K562 (cell line): ENCODE results near the gene ZSCAN22. TPM values are rescaled to one million over a fixed set of nuclear protein-coding genes. Genes with fewer than 3 reads are reported as not detected.
A peak's percentile ranks its signal among the peaks of the same experiment; 100 is the strongest.

Experiments used
- ATAC-seq: fragments of 200-7000 bp; cut with Tn5 transposase; 3 replicates; pipeline ENCODE4 v1.9.1; 2020; ENCODE audit warnings: moderate library complexity
- BruUV-seq: library from RNA; stranded (reverse); fragments of 400-500 nt; replicated peaks from 2 replicates; lab custom pipeline; 2021; lab: Mats Ljungman, UMichigan
- CTCF ChIA-PET: fragments of 300-600 bp; formaldehyde crosslinking; extraction: SDS; loops from one replicate; lab custom pipeline; 2021; ENCODE audit warnings: low intra/inter-chr PET ratio; lab: Yijun Ruan, JAX
- POLR2A ChIA-PET: fragments of 300-600, 350-650 bp; sonication (Branson Sonifier 250); formaldehyde crosslinking; extraction: SDS; loops from one replicate; lab custom pipeline; 2021; ENCODE audit warnings: antibody characterized with exemption, inconsistent platforms; lab: Yijun Ruan, JAX
- DNase-seq, 4 experiments: peaks; one replicate each; pipeline versions ENCODE4 v3.0.0 to v3.0.0-alpha.2; 2011 to 2018; ENCODE audit warnings: low spot score in 3 of 4, mixed read lengths in 3 of 4; ENCODE audit errors: extremely low read depth in 1 of 4
- FAIRE-seq: peaks from 2 replicates; lab custom pipeline; 2011; peaks lifted over from hg19 to GRCh38; lab: Jason Lieb, UNC
- H2AFZ ChIP-seq: 2 replicates; pipeline ENCODE4 v1.6.0; 2011; ENCODE audit warnings: low read depth, low read length, control low read depth, inconsistent platforms
- H3K27ac ChIP-seq: fragments of 200-600 bp; 3 replicates; pipeline ENCODE4 v1.8.0; 2011; ENCODE audit warnings: low read depth, mild to moderate bottlenecking, control low read depth, inconsistent platforms, low read length, moderate library complexity, mixed read lengths; ENCODE audit errors: extremely low read depth
- H3K27me3 ChIP-seq, 2 experiments: fragments of 300-600 bp in 1 of 2; 2 replicates in 1 of 2; 3 replicates in 1 of 2; pipeline versions ENCODE4 v1.6.0 to v1.8.0; 2011; ENCODE audit warnings: inconsistent platforms in 2 of 2, low read length in 2 of 2, mild to moderate bottlenecking in 1 of 2, mixed read lengths in 1 of 2, moderate library complexity in 1 of 2; ENCODE audit not compliant: control insufficient read depth in 2 of 2, insufficient read depth in 2 of 2
- H3K36me3 ChIP-seq: fragments of 300-600 bp; 3 replicates; pipeline ENCODE4 v1.8.0; 2011; ENCODE audit warnings: mild to moderate bottlenecking, low read length, inconsistent platforms; ENCODE audit not compliant: control insufficient read depth, insufficient read depth
- H3K4me1 ChIP-seq, 2 experiments: fragments of 200-600 bp in 1 of 2; replicated peaks in 1 of 2; 2 replicates in 1 of 2; 3 replicates in 1 of 2; pipeline versions ENCODE4 v1.5.1 to v1.8.0; 2011; ENCODE audit warnings: inconsistent platforms in 2 of 2, low read length in 2 of 2, mild to moderate bottlenecking in 1 of 2, mixed read lengths in 1 of 2, moderate library complexity in 1 of 2; ENCODE audit not compliant: control insufficient read depth in 2 of 2, insufficient read depth in 2 of 2
- H3K4me2 ChIP-seq: 2 replicates; pipeline ENCODE4 v1.6.1; 2011; ENCODE audit warnings: low read length, control low read depth, inconsistent platforms, mixed read lengths; ENCODE audit not compliant: insufficient read depth
- H3K4me3 ChIP-seq: fragments of 200-600 bp; sonication (generic), shearing (Covaris generic); 2 replicates; pipeline ENCODE4 v1.5.1; 2016; ENCODE audit warnings: control low read depth, inconsistent platforms
- H3K79me2 ChIP-seq: fragments of 200-600 bp; 3 replicates; pipeline ENCODE4 v1.8.0; 2011; ENCODE audit warnings: low read length, inconsistent platforms; ENCODE audit not compliant: control insufficient read depth, insufficient read depth
- H3K9ac ChIP-seq, 2 experiments: 2 replicates each; pipeline versions ENCODE4 v1.6.0 to v1.6.1; 2011; ENCODE audit warnings: low read depth in 2 of 2, low read length in 2 of 2, control low read depth in 1 of 2, inconsistent platforms in 1 of 2, mild to moderate bottlenecking in 1 of 2, mixed read lengths in 1 of 2; ENCODE audit not compliant: insufficient read depth in 1 of 2
- H3K9me1 ChIP-seq: one replicate; pipeline ENCODE4 v1.6.0; 2011; ENCODE audit warnings: inconsistent platforms, mild to moderate bottlenecking, low read length, moderate library complexity; ENCODE audit not compliant: control insufficient read depth, insufficient read depth
- H3K9me3 ChIP-seq: replicated peaks from 2 replicates; pipeline ENCODE4 v1.5.1; 2011; ENCODE audit warnings: low read depth, low read length, inconsistent platforms; ENCODE audit not compliant: control insufficient read depth, insufficient read depth
- H4K20me1 ChIP-seq: replicated peaks from 2 replicates; pipeline ENCODE4 v1.6.1; 2011; ENCODE audit warnings: low read length, inconsistent platforms, mixed read lengths; ENCODE audit not compliant: control insufficient read depth, insufficient read depth
- CBX1 ChIP-seq: sonication (generic); IDR thresholded peaks from 2 replicates; pipeline ENCODE4 v1.6.1; 2016; ENCODE audit warnings: antibody characterized with exemption, low read depth, mild to moderate bottlenecking
- CHCHD3 ChIP-seq: fragments of 250-450 bp; sonication (Bioruptor Pico); IDR thresholded peaks from 2 replicates; pipeline ENCODE4 v2.1.2; 2022; ENCODE audit warnings: mild to moderate bottlenecking
- CXXC5 ChIP-seq: fragments of 250-450 bp; sonication (Bioruptor Pico); IDR thresholded peaks from 2 replicates; pipeline ENCODE4 v1.8.0; 2022; ENCODE audit warnings: inconsistent platforms, mild to moderate bottlenecking, moderate library complexity
- DPF2 ChIP-seq: fragments of 450-650 bp; IDR thresholded peaks from 2 replicates; pipeline ENCODE4 v1.6.1; 2016
- ETS2 ChIP-seq: IDR thresholded peaks from 2 replicates; pipeline ENCODE4 v1.6.1; 2016; ENCODE audit warnings: borderline replicate concordance, missing genetic modification characterization, mild to moderate bottlenecking, moderate library complexity, missing compliant biosample characterization; ENCODE audit not compliant: poor library complexity, severe bottlenecking
- HMBOX1 ChIP-seq: sonication (generic); IDR thresholded peaks from 2 replicates; pipeline ENCODE4 v1.6.1; 2016
- IRF1 ChIP-seq: sonication (generic); formaldehyde crosslinking; IDR thresholded peaks from 2 replicates; pipeline ENCODE4 v1.8.0; 2022; ENCODE audit warnings: missing genetic modification reagents, mild to moderate bottlenecking, borderline replicate concordance
- KAT2B ChIP-seq: IDR thresholded peaks from one replicate; pipeline ENCODE4 v1.6.1; 2012; ENCODE audit warnings: low read depth, mild to moderate bottlenecking, control low read depth, inconsistent platforms, low read length, moderate library complexity
- KAT8 ChIP-seq: fragments of 450-650 bp; IDR thresholded peaks from 2 replicates; pipeline ENCODE4 v1.6.1; 2016; ENCODE audit warnings: low read depth, mild to moderate bottlenecking
- KHSRP ChIP-seq: fragments of 450-650 bp; IDR thresholded peaks from 2 replicates; pipeline ENCODE4 v1.6.1; 2017
- RAD51 ChIP-seq: fragments of 450-650 bp; IDR thresholded peaks from 2 replicates; pipeline ENCODE4 v1.7.1; 2016; ENCODE audit warnings: low read depth, mild to moderate bottlenecking, borderline replicate concordance
- TFAP4 ChIP-seq: sonication (generic); formaldehyde crosslinking; IDR thresholded peaks from 2 replicates; pipeline ENCODE4 v1.8.0; 2022; ENCODE audit warnings: missing genetic modification reagents, mild to moderate bottlenecking, moderate library complexity, borderline replicate concordance
- ZFP36 ChIP-seq: fragments of 150-350 bp; IDR thresholded peaks from 2 replicates; pipeline ENCODE4 v1.6.1; 2018; ENCODE audit warnings: low read length, low read depth; ENCODE audit not compliant: partially characterized antibody
- ZNF668 ChIP-seq: fragments of 250-450 bp; sonication (Bioruptor Pico); IDR thresholded peaks from 2 replicates; pipeline ENCODE4 v1.8.0; 2022; ENCODE audit warnings: mild to moderate bottlenecking, inconsistent platforms
- ZNF740 ChIP-seq, 3 experiments: fragments of 200-800 bp in 1 of 3; sonication (Bioruptor generic) in 1 of 3; sonication (generic) in 1 of 3; formaldehyde crosslinking in 1 of 3; IDR thresholded peaks; 2 replicates each; pipeline versions ENCODE4 v1.6.1 to v1.8.0; 2016 to 2022; ENCODE audit warnings: mild to moderate bottlenecking in 2 of 3, missing compliant biosample characterization in 2 of 3, missing genetic modification characterization in 2 of 3, missing genetic modification reagents in 1 of 3
- WGBS: fragments of 100-300 bp; shearing (Covaris generic); methylation state at CpG from one replicate; pipeline ENCODE4 v1.1.6; 2016; ENCODE audit warnings: low coverage, mixed read lengths; ENCODE audit not compliant: insufficient coverage; ENCODE audit errors: missing lambda C conversion rate; 5-methylcytosine and 5-hydroxymethylcytosine counted together
- in situ Hi-C: fragments of 300-500 bp; cut with MboI; formaldehyde crosslinking; loops from 4 replicates; pipeline ENCODE4 v1.15.0; 2018; ENCODE audit warnings: inconsistent platforms, mixed read lengths
- intact Hi-C: fragments of 100-400 bp; cut with micrococcal nuclease; formaldehyde crosslinking; loops from 2 replicates; pipeline ENCODE4 v1.14.2; 2022
- polyA plus RNA-seq, 8 experiments: library from polyadenylated mRNA; depleted of rRNA in 4 of 8; stranded (reverse) in 5 of 8; unstranded in 3 of 8; fragments of >200 nt; fragmentation: Nextera tagmentation in 2 of 8; fragmentation: Illumina TruSeq in 1 of 8; extraction: Ambion mirVana in 2 of 8; extraction: Trizol in 1 of 8; gene quantifications; 2 replicates each; pipeline versions ENCODE4 v1.2.1 to v1.2.3, GENCODE V29; 2011 to 2014; ENCODE audit warnings: inconsistent platforms in 1 of 8, missing spikeins in 1 of 8
- total RNA-seq, 7 experiments: library from RNA; depleted of rRNA in 6 of 7; stranded (reverse); fragments of >200 nt in 6 of 7; fragmentation: Illumina TruSeq in 2 of 7; extraction: Trizol in 2 of 7; gene quantifications; 2 replicates each; pipeline versions ENCODE4 v1.2.1 to v1.2.3, GENCODE V29; 2011 to 2021; ENCODE audit warnings: low replicate concordance in 1 of 7

ZSCAN22 gene
- total and polyA plus RNA-seq, 9 of the 15 experiments (the other 6 are each of a cell fraction or from before 2014, with no cell fraction given): 0.98 to 5.3 (median 3.0) TPM

- POLR2A ChIA-PET: interaction anchor here (0.6 to 1.8 kb wide), 3 partner anchors 18 to 138 kb away, joined by 3 to 13 read pairs (median 4); partner anchors contain the start of gene ZNF497
- ATAC-seq: peak; percentile 93
- TF ChIP-seq TFAP4 (CRISPR knock-in tag): peak; percentile 76; the same call in 1 of the 2 replicates
- peak; percentile 53; the same call in 1 of the 2 replicates for TF ChIP-seq CHCHD3 (CRISPR knock-in tag)
- no peak for TF ChIP-seq KAT2B
- no peak for TF ChIP-seq KAT8
- TF ChIP-seq ZFP36: no peak
- no peak for TF ChIP-seq RAD51
- TF ChIP-seq ETS2 (tag): peak; percentile 55
- no peak; the same call in 1 of the 2 replicates for TF ChIP-seq DPF2
- no peak for TF ChIP-seq ZNF668 (CRISPR knock-in tag)
- no peak for TF ChIP-seq KHSRP
- peak; percentile 98 for TF ChIP-seq CXXC5 (CRISPR knock-in tag)
- no peak for TF ChIP-seq IRF1 (CRISPR knock-in tag)
- TF ChIP-seq HMBOX1: no peak
- no peak for TF ChIP-seq ZNF740 (CRISPR knock-in tag; IDR thresholded peaks at IDR 0.05)
- TF ChIP-seq ZNF740 (tag; IDR thresholded peaks at IDR 0.05): no peak
- TF ChIP-seq CBX1: peak; percentile 93
Observed at GRCh38 chr19:58380662-58381459, 54.1 kb downstream of the ZSCAN22 start, which contains the start of gene ZNF837. ZNF837 (minus strand) TSS chr19:58381030; CDS start chr19:58369332, 11,698 bp downstream.

More at GRCh38 chr19:58380662-58381459, 54.1 kb downstream of the ZSCAN22 start, which contains the start of gene ZNF837:
- in situ Hi-C loops (no loop called here), intact Hi-C loops (loop anchor here (1.0 to 2.0 kb wide), 2 partner anchors 18 to 54 kb away; partner anchors contain the start of gene ZNF497)
- Histone ChIP-seq H3K27me3 (no peaks in the 10 kb centered on the region), H3K4me1 (peaks cover 19 to 47% of the 10 kb centered on the region in 2 experiments), H3K27ac (peak within 1 kb of the TSS; percentile 88), H3K9ac (peak within 1 kb of the TSS; percentile 77 to 93), H3K9me3 (no peaks in the 10 kb centered on the region), H3K79me2 (peaks cover 22% of the 10 kb centered on the region), H2AFZ (peak within 1 kb of the TSS; percentile 88), H3K4me2 (peak within 1 kb of the TSS; percentile 99), H3K36me3 (no peaks in the 10 kb centered on the region), H4K20me1 (no peaks in the 10 kb centered on the region), H3K9me1 (no peaks in the 10 kb centered on the region), H3K4me3 (peak within 1 kb of the TSS; percentile 61)
- CTCF ChIA-PET: no interaction called here
- BruUV-seq: no TSS peak
- FAIRE-seq (peak; percentile 99), DNase-seq (peak; percentile 89 to 100 (median 94))
- WGBS: under 1% methylated on average over 62 of the region's 83 CpGs
